Measurements from ENCODE around the gene DUOX1.

GRCh38 chr15:45166834-45167630 lies 37.2 kb downstream of the DUOX1 start:
- TF ChIP-seq KDM1A (IDR thresholded peaks at IDR 0.05) (no peak; a peak in 1 of 4 replicates), CHD1 (IDR thresholded peaks at IDR 0.05; ENCODE audit: low read length) (no peak)
